Testis (tissue), 2 donors: ENCODE measurements around the gene AZU1.

Experiments used
- CTCF ChIP-seq, 3 experiments: fragments of 450-650 bp in 2 of 3; fragments of 200-600 bp in 1 of 3; sonication (generic) in 1 of 3; IDR thresholded peaks; one replicate each; pipeline ENCODE4 v1.5.1; 2016 to 2019; ENCODE audit warnings: antibody characterized with exemption in 3 of 3, mild to moderate bottlenecking in 2 of 3, moderate library complexity in 1 of 3
- POLR2A ChIP-seq: fragments of 450-650 bp; IDR thresholded peaks from one replicate; pipeline ENCODE4 v1.6.1; 2017; ENCODE audit warnings: antibody characterized with exemption, mild to moderate bottlenecking, moderate library complexity

GRCh38 chr19:861141-861755 is 33.6 kb downstream of the AZU1 start:
- no peak for TF ChIP-seq POLR2A
- TF ChIP-seq CTCF (IDR thresholded peaks at IDR 0.05): no peak
